Fibroblast of lung (primary cell): Measurements from ENCODE around the gene CTNND2.

ENCODE experiments used
- EZH2 ChIP-seq: IDR thresholded peaks from 2 replicates; pipeline ENCODE4 v1.5.1; 2012; ENCODE audit warnings: low read length, control low read depth, mild to moderate bottlenecking; ENCODE audit errors: missing control alignments
- TF ChIP-seq, protein P1 (sequence below), 2 donors: IDR thresholded peaks in 1 of 2; conservative IDR thresholded peaks in 1 of 2; 1 replicate in 1 of 2; 2 replicates in 1 of 2; pipeline ENCODE4 v1.5.1; 2011 to 2012; ENCODE audit warnings: low read length in 2 of 2, control low read depth in 1 of 2, inconsistent platforms in 1 of 2, low read depth in 1 of 2, mild to moderate bottlenecking in 1 of 2

DNA sequence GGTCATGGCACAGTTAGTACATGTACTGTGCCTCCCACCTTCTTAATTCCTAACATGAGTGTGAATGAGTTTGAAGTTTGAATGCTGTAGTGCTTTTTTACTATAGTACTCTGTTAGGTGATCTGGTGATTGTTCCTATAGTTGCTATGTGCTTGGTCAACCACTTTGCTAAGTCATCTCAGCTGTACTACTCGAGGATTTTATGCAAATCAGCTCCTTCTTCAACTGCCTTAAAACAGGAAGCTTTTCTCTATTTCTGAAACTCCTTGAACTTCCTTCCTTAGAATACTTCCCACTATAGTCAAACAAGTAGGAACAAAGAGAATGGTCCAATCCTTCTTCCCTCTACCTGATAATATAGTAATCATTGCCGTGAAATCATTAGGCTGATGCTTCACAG, 219.6 kb downstream of the CTNND2 start:
- TF ChIP-seq EZH2, result no peak
- TF ChIP-seq, protein P1, sequence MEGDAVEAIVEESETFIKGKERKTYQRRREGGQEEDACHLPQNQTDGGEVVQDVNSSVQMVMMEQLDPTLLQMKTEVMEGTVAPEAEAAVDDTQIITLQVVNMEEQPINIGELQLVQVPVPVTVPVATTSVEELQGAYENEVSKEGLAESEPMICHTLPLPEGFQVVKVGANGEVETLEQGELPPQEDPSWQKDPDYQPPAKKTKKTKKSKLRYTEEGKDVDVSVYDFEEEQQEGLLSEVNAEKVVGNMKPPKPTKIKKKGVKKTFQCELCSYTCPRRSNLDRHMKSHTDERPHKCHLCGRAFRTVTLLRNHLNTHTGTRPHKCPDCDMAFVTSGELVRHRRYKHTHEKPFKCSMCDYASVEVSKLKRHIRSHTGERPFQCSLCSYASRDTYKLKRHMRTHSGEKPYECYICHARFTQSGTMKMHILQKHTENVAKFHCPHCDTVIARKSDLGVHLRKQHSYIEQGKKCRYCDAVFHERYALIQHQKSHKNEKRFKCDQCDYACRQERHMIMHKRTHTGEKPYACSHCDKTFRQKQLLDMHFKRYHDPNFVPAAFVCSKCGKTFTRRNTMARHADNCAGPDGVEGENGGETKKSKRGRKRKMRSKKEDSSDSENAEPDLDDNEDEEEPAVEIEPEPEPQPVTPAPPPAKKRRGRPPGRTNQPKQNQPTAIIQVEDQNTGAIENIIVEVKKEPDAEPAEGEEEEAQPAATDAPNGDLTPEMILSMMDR (conservative IDR thresholded peaks at IDR 0.05 in 1 of 2, IDR thresholded peaks at IDR 0.05 in 1 of 2; ENCODE audit: low read depth in 1 of 2, low read length in 2 of 2), result no peak
